Measurements from ENCODE around the gene SRC. TPM values are rescaled to one million over a fixed set of nuclear protein-coding genes. Genes with fewer than 3 reads are reported as not detected.

SRC gene
- polyA plus RNA-seq, 1 experiment, result 35.4 TPM

DNA sequence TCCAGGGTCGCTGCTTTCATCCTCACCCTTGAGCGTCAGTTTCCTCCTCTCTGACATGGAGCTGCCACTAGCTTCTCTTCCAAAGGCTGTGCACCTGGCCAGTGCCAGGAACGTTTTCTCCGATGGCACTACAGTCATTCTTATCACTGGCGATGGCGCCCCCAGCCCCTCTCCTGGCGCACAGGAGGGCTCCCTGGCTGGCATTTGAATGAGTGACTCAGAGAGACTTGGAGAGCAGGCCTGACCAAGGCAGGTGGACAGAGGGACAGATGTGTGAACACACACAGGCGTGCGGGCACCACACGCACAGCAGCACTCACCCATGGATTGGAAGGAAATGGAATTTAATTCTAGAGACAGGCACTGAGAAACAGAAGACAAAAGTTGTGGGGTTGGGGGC is 77.6 kb downstream of the SRC start:
- Histone ChIP-seq H3K4me3 (ENCODE audit: low read depth, low read length) (no peak overlapping the region), H3K36me3 (ENCODE audit: control insufficient read depth, insufficient read depth, low read length) (no peaks in the 10 kb centered on the region), H3K27me3 (ENCODE audit: control insufficient read depth, insufficient read depth, low read length) (peaks cover 39% of the 10 kb centered on the region)
- no peak for DNase-seq (ENCODE audit: low read depth)
- TF ChIP-seq, protein P1, sequence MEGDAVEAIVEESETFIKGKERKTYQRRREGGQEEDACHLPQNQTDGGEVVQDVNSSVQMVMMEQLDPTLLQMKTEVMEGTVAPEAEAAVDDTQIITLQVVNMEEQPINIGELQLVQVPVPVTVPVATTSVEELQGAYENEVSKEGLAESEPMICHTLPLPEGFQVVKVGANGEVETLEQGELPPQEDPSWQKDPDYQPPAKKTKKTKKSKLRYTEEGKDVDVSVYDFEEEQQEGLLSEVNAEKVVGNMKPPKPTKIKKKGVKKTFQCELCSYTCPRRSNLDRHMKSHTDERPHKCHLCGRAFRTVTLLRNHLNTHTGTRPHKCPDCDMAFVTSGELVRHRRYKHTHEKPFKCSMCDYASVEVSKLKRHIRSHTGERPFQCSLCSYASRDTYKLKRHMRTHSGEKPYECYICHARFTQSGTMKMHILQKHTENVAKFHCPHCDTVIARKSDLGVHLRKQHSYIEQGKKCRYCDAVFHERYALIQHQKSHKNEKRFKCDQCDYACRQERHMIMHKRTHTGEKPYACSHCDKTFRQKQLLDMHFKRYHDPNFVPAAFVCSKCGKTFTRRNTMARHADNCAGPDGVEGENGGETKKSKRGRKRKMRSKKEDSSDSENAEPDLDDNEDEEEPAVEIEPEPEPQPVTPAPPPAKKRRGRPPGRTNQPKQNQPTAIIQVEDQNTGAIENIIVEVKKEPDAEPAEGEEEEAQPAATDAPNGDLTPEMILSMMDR (IDR thresholded peaks at IDR 0.05; ENCODE audit: insufficient read depth, low read depth, low read length), result no peak
- CTCF ChIA-PET, result no interaction called here
- POLR2A ChIA-PET, result no interaction called here

- H3K27me3 ChIP-seq (ENCODE audit: control insufficient read depth, insufficient read depth, low read length), result peaks cover 37% of the 10 kb centered on the region
- CTCF ChIA-PET, result interaction anchor here (0.8 kb wide), 1 partner anchor 40 kb away, joined by 3 read pairs; no protein-coding TSS in a partner anchor
- TF ChIP-seq, protein P1 (IDR thresholded peaks at IDR 0.05; ENCODE audit: insufficient read depth, low read depth, low read length), result no peak
- no peak for DNase-seq (ENCODE audit: low read depth)
- POLR2A ChIA-PET, result no interaction called here
- H3K36me3 ChIP-seq (ENCODE audit: control insufficient read depth, insufficient read depth, low read length), result no peaks in the 10 kb centered on the region
- no peak overlapping the region for H3K4me3 ChIP-seq (ENCODE audit: low read depth, low read length)
Observed at GRCh38 chr20:37424062-37424851, 78.3 kb downstream of the SRC start.

GRCh38 chr20:37425103-37425625 is 79.2 kb downstream of the SRC start:
- ChIA-PET CTCF (interaction anchor here (0.8 kb wide), 1 partner anchor 41 kb away, joined by 3 read pairs; no protein-coding TSS in a partner anchor), POLR2A (no interaction called here)
- no peak for DNase-seq (ENCODE audit: low read depth)
- Histone ChIP-seq H3K36me3 (ENCODE audit: control insufficient read depth, insufficient read depth, low read length) (no peaks in the 10 kb centered on the region), H3K4me3 (ENCODE audit: low read depth, low read length) (no peak overlapping the region), H3K27me3 (ENCODE audit: control insufficient read depth, insufficient read depth, low read length) (peaks cover 35% of the 10 kb centered on the region)
- TF ChIP-seq, protein P1 (IDR thresholded peaks at IDR 0.05; ENCODE audit: insufficient read depth, low read depth, low read length), result no peak

DNA sequence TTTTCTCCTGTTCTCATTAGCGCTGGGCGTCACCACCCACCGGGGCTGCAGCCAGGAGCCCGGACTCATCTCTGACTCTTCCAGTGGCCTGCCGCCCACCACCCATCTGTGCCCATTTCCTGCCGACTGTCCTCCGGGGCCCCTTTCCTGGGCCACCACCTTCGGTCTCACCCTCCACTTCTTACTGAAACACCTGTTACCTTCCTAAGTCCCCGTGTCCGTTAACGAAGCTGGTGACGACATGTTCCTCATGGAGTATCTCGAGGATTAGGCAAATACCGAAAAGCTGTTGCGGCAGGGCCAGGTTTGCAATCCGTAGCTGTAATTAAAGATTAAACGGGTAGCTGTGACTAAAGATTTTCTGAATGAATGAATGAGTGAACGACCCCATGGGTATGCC is 80.2 kb downstream of the SRC start:
- peaks cover 30% of the 10 kb centered on the region for H3K27me3 ChIP-seq (ENCODE audit: control insufficient read depth, insufficient read depth, low read length)
- no peak overlapping the region for H3K4me3 ChIP-seq (ENCODE audit: low read depth, low read length)
- DNase-seq (ENCODE audit: low read depth), result no peak
- ChIA-PET CTCF (no interaction called here), POLR2A (no interaction called here)
- TF ChIP-seq, protein P1 (IDR thresholded peaks at IDR 0.05; ENCODE audit: insufficient read depth, low read depth, low read length), result no peak
- H3K36me3 ChIP-seq (ENCODE audit: control insufficient read depth, insufficient read depth, low read length), result no peaks in the 10 kb centered on the region

DNA sequence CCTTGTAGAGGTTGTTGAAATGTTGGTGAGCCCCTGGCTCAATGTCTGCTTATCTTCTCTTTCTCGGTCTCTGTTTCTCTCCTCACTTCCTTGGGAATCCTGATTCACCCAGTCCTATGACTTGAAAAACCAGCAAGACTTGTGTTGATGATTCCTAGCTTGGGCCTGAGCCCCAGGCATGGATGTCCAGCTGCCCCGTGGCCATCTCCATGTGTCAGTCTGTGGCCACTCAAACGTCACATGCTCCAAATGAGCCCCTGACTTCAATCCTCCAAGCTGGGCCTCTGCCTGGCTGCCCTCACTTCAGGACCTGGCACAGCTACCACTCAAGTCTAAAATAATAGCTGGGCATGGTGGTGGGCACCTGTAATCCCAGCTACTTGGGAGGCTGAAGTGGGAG is 81.0 kb downstream of the SRC start:
- POLR2A ChIA-PET, result no interaction called here
- TF ChIP-seq, protein P1 (IDR thresholded peaks at IDR 0.05; ENCODE audit: insufficient read depth, low read depth, low read length), result no peak
- no peak for DNase-seq (ENCODE audit: low read depth)

More for the DNA sequence above, 81.0 kb downstream of the SRC start:
- CTCF ChIA-PET, result no interaction called here
- H3K36me3 ChIP-seq (ENCODE audit: control insufficient read depth, insufficient read depth, low read length), result no peaks in the 10 kb centered on the region
- H3K27me3 ChIP-seq (ENCODE audit: control insufficient read depth, insufficient read depth, low read length), result peaks cover 27% of the 10 kb centered on the region
- no peak overlapping the region for H3K4me3 ChIP-seq (ENCODE audit: low read depth, low read length)
